Glomerular visceral epithelial cell (primary cell): ENCODE results near the gene ALDH1A3.

Experiments used
- DNase-seq: peaks from one replicate; pipeline ENCODE4 v3.0.0-alpha.2; 2016; ENCODE audit errors: extremely low spot score

ALDH1A3 gene

GRCh38 chr15:100881573-100882336, 2.1 kb downstream of the ALDH1A3 start:
- no peak for DNase-seq

- DNase-seq, result no peak
These were observed 5.5 kb downstream of the ALDH1A3 start for GRCh38 chr15:100885116-100885515.

DNA sequence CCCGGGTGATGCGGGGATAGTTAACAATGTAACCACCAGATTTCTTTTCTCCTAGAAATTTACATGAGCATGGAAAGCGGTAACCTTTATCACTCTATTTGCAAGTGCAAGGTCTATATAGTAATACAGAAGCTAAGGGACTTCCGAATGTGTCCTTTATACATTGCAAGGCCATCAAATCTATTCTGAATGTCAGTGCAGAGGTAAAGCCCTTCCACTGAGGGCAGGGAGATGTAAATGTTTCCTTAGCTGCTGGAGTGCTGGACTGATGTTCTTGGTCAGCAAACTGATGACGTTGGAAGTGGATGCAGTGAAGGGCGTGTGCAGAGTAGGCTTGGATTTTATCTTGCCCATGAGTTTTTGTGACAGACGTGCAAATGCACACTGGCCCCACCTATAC, 6.2 kb downstream of the ALDH1A3 start:
- DNase-seq, result no peak

DNA sequence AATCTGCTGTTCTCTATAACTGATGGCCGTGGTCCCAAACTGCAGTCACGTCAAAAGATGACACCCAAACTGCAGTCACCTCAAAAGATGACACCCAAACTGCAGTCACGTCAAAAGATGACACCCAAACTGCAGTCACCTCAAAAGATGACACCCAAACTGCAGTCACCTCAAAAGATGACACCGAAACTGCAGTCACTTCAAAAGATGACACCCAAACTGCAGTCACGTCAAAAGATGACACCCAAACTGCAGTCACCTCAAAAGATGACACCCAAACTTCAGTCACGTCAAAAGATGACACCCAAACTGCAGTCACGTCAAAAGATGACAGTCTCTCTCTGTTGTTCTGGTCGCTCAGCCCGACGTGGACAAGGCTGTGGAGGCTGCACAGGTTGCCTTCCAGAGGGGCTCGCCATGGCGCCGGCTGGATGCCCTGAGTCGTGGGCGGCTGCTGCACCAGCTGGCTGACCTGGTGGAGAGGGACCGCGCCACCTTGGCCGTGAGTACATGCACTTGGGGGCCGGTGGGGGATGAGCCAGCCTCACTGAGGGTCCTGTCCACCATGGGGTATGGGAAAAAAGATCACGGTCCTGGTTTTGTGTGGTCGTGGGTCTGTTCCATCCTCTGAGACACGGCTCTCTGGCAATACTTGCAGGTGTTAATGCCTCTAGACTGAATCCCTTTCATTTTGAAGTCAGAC, 7.7 kb downstream of the ALDH1A3 start:
- DNase-seq, result no peak

- DNase-seq, result peak; percentile 73
These were observed 9.9 kb downstream of the ALDH1A3 start for GRCh38 chr15:100889385-100890050.

DNA sequence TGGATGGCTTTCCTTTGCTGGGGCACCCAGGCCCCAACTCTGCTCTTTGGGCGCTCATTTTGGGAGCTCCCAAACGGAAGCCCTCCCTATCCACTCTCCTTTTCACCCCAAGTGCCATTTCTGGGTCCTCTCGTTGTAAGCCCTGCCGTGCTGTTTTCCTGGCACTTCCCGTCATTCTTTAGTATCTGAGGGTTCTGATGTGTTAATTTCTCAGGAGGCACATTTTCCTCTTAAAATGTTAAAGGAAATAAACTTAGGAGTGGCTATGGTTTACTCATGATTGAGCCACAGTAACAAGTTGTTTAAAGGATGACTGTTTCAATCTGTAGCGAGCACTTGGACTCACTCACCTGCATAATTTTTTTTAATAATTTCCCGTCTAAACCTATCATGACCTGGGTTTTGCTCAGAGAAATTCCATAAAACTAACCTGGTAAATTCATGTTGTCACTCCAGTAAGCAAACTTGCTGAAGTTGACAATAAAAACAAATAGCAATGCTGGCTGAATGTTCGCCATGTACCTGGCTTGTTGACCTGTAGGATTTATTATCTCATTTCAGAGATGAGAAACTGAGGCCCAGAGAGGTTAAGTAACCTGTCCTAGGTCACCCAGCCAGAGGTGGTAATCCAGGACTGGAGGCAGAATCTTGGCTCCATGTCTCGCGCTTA, 10.6 kb downstream of the ALDH1A3 start:
- DNase-seq, result no peak

- no peak for DNase-seq
These were observed 11.2 kb downstream of the ALDH1A3 start for GRCh38 chr15:100890850-100891249.

DNA sequence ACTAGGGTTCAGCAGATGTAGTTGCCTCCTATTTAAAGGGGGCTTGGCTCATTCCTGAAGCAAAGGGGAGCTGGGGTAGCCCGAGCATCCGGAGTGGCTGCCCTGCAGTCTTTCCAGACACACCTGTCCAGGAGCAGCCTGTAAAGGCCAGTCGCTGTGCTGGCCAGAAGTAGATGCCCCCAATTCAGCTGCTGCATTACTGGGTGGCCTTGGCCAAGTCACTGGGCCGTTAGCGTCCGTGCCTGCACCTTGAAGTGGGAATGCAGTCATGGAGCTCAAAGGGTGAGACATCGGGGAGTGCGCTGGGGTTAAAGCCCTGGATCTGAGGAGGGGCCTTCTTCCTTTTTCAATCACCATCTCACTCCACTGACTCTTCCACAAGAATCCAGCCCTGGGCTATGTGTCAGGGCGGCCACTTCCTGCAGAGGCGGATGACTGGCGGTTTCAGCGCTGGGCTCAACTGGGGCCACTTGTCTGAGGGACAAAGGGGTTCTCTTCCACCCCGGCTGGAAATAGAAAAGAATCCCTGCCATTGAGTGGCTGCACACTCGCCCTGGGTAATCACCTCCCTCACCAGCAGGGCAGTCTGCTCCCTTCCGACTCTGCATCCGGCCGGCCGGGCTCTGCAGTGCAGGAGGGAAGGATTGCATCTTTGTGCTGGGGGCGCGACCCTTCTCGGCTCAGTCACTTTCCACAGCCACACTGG, 11.8 kb downstream of the ALDH1A3 start:
- DNase-seq, result no peak

GRCh38 chr15:100892013-100892355, 12.4 kb downstream of the ALDH1A3 start:
- DNase-seq, result no peak

DNA sequence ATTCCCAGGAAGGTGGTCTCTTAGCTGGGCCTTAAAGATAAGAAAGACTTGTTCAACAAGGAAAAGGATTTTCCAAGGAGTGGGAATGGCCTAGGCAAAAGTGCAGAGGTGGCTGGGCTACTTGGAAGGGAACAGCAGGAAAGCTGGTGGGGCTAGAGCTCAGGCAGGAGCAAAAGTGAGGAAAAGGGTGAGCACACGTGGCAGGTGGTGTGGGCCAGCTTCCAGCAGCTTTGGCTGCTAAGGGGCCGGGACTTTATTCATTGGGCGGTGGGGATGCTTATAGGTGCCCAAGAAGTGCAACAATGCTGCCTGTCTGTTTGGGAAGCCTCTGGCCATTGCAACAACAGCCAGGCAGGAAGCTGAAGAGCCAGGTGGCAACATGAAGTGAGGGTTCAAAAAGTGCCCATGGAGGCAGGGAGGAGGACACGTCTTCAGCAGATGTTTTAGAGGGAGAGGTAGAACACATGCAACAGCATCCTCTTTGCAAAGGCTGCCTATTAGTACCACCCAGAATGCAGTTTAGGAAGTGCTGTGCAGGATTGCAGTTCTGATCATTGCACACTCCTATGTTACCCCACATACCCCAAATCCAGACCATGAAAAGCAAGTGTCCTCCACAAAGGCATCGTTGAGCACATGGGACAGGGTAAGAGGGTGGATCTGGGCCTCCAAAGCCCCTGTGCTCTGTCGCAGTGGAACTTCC, 13.8 kb downstream of the ALDH1A3 start:
- DNase-seq, result no peak

- DNase-seq, result no peak
These were observed 14.3 kb downstream of the ALDH1A3 start for GRCh38 chr15:100893964-100894295.

DNA sequence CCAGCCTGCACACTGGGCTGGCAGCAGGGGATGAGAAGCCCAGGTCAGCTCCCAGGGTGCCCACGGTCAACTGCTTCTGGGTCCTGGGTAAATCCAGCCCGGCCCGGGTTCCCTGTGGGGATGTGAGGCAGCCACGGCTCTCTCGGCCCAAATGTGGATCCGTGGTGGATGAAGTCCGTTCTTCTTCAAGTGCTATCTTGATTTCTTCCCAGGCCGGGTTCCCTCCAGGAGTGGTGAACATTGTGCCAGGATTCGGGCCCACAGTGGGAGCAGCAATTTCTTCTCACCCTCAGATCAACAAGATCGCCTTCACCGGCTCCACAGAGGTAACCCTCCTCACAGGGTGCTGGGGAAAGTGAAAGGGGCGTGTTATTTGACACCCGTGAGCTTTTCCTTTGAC, 16.1 kb downstream of the ALDH1A3 start:
- DNase-seq, result no peak

- DNase-seq, result no peak
These were observed 17.9 kb downstream of the ALDH1A3 start for GRCh38 chr15:100897221-100898151.

DNA sequence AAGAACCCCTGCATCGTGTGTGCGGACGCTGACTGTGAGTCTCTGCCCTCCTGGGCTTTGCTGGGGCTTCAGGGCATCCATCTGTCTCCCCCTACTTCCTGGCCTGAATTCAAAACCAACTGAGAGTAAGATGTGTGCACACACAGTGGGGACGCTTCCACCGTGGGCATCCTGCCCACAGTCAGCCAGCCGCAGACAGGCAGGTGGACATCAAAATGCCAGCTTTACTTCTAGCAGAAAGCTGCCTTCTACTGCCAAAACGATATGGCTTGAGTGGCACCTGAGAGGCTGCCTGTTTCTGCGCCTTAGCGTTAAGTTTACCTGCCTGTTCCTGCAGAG, 18.5 kb downstream of the ALDH1A3 start:
- no peak for DNase-seq

DNA sequence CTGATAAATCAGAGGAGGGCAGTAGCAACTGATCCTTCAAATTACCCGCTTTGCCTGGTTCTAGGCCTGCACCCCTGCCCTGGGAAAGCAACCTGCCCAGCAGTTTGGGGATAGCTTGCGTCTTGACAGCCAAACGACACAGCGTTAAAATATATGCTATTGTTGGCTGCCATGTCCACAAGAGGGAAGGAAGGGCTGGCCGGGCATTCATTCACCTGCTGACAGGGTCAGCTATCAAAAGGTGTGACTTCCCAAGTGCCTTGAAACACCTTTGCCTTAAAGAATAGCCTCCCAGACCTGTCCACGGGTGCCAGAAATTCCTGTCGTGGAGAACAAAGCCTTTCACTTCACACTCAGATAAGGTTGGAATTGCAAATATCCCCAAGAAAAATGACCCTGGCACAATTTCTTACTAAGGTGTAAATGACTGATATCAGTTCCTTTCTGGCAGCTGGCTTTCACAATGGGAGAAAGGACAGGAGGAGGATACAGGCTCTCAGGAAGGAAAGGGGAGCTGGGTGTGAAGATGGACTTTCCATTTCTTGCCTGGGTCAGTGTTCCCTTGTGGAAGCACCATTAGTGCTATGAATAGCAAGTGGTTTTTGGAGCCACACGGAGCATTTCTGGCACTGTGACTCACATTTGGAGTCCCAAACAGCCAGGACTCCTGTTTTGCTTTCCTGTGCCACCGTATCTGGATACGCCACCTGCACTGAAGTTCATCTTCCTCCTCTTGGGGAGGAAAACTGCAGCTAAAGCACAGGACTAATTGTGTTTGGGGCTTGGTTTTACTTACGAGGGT, 19.2 kb downstream of the ALDH1A3 start:
- DNase-seq, result no peak

- no peak for DNase-seq
These were observed 20.0 kb downstream of the ALDH1A3 start for GRCh38 chr15:100899601-100900000.

DNA sequence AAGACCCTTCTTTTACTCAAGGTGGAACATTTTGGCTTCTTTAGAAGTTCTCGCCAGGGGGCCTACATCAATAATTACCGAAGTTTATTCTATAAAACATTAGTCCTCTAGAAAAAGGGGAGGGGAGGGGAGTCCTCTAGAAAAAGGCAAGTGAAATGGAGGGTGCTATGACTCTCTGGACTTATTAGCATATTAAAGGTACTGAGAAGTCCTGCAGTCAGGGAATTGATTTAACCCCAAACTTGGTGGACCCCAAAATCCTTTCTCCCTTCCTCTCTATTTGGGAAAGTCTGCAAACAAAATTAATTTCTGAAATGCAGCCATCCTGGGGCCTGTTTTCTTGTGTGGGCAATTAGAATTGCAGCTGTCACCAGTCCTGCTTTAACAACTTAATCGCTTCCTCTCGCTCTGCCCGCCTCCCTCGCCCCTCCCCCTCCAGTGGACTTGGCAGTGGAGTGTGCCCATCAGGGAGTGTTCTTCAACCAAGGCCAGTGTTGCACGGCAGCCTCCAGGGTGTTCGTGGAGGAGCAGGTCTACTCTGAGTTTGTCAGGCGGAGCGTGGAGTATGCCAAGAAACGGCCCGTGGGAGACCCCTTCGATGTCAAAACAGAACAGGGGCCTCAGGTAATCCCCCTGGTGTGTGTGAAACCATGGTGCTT, 20.6 kb downstream of the ALDH1A3 start:
- DNase-seq, result no peak

GRCh38 chr15:100900795-100901169, 21.2 kb downstream of the ALDH1A3 start:
- DNase-seq, result no peak

DNA sequence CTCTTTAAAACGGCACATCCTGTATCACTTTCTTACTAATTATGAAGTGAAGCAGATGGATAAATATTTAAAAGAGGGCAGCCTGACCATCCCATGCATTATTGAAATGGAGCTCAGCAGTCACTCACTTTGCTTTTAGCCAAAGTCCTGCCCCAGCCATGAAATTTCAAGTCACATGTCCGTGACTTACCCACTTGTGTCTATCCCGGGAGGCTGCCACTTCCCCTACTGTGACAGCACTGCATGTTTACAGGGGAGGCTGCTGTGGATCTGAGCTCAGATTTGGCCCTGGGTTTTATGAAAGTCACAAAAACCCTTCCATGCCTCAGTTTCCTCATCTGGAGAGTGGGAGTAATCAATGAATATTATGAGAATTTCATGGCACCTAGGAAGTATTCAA, 21.7 kb downstream of the ALDH1A3 start:
- no peak for DNase-seq
